CD4-positive, alpha-beta T cell treated with Interleukin-6 for 4 hours (primary cell): ENCODE data around the gene ST6GALNAC1.

Experiments
- DNase-seq: peaks from one replicate; pipeline ENCODE4 v3.0.0-alpha.2; 2020; ENCODE audit warnings: mixed read lengths

ST6GALNAC1 gene

GRCh38 chr17:76675648-76676047 is 32.1 kb upstream of the ST6GALNAC1 start:
- DNase-seq = no peak

GRCh38 chr17:76674600-76674999 is 31.0 kb upstream of the ST6GALNAC1 start:
- no peak for DNase-seq

- DNase-seq = no peak
These were observed 30.2 kb upstream of the ST6GALNAC1 start for GRCh38 chr17:76673729-76674128.

GRCh38 chr17:76672892-76673291 is 29.3 kb upstream of the ST6GALNAC1 start:
- DNase-seq = no peak

GRCh38 chr17:76672270-76672851 is 28.8 kb upstream of the ST6GALNAC1 start:
- no peak for DNase-seq

GRCh38 chr17:76671912-76672262 is 28.3 kb upstream of the ST6GALNAC1 start:
- no peak for DNase-seq

- DNase-seq = peak; percentile 99
These were observed 27.8 kb upstream of the ST6GALNAC1 start for GRCh38 chr17:76671123-76671911.

- peak; percentile 14 for DNase-seq
These were observed 27.2 kb upstream of the ST6GALNAC1 start for GRCh38 chr17:76670718-76671122.

- DNase-seq = peak; percentile 56
These were observed 26.6 kb upstream of the ST6GALNAC1 start for GRCh38 chr17:76670020-76670717.

- no peak for DNase-seq
These were observed 24.4 kb upstream of the ST6GALNAC1 start for GRCh38 chr17:76667786-76668453.

- DNase-seq = no peak
These were observed 23.9 kb upstream of the ST6GALNAC1 start for GRCh38 chr17:76667491-76667755.

GRCh38 chr17:76660656-76661042 is 17.1 kb upstream of the ST6GALNAC1 start:
- peak; percentile 7 for DNase-seq

- peak; percentile 61 for DNase-seq
These were observed 16.5 kb upstream of the ST6GALNAC1 start for GRCh38 chr17:76659928-76660655.

GRCh38 chr17:76658242-76658662 is 14.7 kb upstream of the ST6GALNAC1 start:
- peak; percentile 12 for DNase-seq

GRCh38 chr17:76657505-76658241 is 14.1 kb upstream of the ST6GALNAC1 start:
- no peak for DNase-seq

- peak; percentile 29 for DNase-seq
These were observed 10.9 kb upstream of the ST6GALNAC1 start for GRCh38 chr17:76654408-76654807.

GRCh38 chr17:76650504-76650903 is 6.9 kb upstream of the ST6GALNAC1 start:
- DNase-seq = no peak

- DNase-seq = no peak
These were observed 3.2 kb upstream of the ST6GALNAC1 start for GRCh38 chr17:76646712-76647111.

- DNase-seq = no peak
These were observed 1.9 kb upstream of the ST6GALNAC1 start for GRCh38 chr17:76645481-76645880.

- no peak for DNase-seq
These were observed 1.4 kb upstream of the ST6GALNAC1 start for GRCh38 chr17:76644995-76645394.

- DNase-seq = peak; percentile 15
These were observed 563 bp downstream of the ST6GALNAC1 start for GRCh38 chr17:76642994-76643393.

GRCh38 chr17:76642032-76642561 is 1.5 kb downstream of the ST6GALNAC1 start:
- no peak for DNase-seq
